Measurements from ENCODE around the gene KNDC1.
"Not testable (repeated sequence)": the region's sequence is repeated elsewhere in the genome, so short reads cannot be mapped to it uniquely, and the experiment has no call there.

The KNDC1 gene

DNA sequence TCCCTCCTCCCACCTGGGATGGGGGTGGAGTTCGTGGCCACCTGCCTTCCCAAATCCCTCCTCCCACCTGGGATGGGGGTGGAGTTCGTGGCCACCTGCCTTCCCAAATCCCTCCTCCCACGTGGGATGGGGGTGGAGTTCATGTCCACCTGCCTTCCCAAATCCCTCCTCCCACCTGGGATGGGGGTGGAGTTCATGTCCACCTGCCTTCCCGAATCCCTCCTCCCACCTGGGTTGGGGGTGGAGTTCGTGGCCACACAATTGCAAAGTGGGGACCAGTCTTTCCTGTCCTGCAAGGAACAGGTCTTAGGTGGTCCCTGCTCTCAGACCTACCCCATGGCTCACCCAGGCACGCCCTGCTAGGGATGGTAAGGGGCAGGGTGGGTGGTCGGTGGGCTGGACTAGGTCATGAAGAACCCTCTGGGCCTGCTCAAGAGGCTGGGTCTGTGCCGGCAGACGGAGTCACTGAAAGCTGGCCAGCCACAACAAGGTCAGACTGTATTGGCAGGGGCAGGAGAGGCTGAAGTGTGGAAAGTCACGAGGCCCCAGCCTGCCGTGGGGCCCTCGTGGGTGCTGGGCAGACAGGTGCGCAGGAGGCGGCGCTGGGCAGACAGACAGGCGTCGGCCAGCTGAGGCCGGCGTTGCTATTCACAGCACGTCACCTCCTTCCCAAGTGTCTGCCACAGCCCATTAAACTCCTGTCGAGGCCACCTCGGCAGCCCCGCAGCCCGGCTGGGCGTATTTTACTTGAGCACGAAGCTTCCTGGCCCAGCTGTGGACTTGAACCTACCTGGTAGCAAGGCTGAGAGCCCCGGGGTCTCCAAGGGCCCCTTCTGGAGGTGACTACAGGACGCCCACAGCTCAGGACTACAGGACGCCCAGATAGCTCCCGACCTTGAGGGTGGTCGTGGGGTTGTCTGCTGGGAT is 4.1 kb downstream of the KNDC1 start:
- DNase-seq: no peak

DNA sequence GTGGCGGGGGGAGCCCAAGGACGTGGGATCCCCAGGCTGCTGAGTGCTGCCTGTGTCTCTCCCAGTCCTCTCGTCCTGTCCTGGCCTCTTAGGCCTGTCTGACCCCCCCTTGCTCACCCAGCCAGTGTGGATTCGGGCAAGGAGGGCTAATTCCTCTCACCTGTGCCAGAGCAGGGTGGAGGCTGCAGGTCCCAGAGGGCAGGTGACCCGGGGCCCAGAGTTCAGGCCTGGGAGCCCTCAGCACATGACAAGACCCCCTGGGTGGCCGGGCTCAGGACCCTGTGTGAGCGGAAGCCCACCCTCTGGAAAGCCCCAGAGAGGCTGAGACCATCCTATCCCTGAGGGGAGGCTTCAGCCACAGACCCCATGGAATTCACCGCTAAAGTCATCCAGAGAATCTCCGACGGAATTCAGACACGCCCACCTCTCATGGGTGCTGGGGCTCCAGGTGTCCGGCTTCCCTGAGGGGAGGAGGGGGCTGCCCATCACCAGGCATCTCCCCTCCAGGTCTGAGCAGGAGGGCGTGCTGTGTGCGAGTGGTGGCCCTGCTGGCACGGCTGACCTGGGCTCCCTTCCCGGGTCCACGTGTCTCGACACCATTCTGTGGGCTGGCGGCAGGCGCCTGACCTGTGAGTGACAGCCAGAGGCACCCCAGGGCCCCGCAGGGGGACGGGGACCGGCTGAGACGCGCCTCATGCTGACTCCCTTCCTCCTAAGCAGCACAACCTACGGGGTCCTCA is 5.0 kb downstream of the KNDC1 start:
- no peak for DNase-seq

DNA sequence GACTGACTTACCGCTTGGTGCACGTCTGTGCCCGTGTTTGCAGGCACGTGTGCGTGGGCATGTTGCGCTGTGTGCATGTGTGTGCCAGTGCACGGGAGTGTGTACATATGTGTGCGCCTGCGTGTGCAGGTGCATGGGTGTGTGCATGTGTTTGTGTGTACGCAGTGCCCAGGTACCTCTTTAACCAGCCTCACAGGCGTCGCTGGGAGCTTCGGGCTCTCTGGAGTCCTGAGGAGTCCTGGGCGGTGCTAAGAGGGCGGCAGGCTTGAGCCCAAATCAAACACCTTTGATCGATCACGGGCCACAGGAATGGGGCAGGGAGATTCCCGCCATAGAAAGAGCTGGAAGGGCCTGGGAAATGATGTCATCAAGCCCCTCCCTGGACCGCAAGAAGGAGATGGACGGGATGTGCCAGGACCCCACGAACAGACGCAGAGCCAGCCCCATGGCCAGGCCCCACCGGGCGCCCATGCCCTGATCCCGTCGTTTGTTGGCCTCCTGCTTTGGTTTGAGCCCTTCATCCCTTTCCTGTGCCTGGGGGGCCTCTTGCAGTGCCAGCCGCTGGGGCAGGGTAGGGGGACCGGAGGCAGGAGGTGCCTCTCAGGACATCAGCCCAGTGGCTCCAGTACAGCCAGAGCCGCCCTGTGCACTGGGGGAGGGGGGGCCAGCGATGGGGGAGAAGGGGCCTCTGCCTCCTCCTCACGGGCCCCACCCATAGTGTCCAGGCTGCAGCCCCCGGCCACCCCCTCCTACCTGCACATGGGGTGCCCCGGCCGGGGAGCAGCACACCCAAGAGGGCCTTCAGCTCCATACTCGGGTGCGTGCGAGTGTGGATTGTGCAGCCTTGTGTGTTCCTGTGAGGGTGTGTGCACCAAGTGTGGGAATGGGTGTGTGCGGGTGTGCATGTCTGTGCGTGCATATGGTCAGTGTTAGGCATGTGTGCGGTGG is 5.8 kb downstream of the KNDC1 start:
- DNase-seq: no peak

DNA sequence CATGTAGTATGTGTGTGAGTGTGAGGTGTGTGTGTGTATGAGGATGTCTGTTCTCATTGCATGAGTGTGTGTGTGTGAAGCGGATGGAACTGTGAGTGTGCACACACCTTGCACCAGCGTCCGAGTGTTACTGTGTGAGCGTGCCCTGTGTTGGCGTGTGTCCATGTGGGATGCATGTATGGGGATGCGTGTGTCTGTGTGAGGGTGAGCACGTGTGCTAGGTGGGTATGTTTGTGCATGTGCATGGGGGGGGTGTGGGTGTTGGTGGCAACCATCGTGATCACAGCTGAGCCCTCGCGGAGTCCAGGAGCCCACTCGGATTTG is 6.4 kb downstream of the KNDC1 start:
- DNase-seq: no peak

DNA sequence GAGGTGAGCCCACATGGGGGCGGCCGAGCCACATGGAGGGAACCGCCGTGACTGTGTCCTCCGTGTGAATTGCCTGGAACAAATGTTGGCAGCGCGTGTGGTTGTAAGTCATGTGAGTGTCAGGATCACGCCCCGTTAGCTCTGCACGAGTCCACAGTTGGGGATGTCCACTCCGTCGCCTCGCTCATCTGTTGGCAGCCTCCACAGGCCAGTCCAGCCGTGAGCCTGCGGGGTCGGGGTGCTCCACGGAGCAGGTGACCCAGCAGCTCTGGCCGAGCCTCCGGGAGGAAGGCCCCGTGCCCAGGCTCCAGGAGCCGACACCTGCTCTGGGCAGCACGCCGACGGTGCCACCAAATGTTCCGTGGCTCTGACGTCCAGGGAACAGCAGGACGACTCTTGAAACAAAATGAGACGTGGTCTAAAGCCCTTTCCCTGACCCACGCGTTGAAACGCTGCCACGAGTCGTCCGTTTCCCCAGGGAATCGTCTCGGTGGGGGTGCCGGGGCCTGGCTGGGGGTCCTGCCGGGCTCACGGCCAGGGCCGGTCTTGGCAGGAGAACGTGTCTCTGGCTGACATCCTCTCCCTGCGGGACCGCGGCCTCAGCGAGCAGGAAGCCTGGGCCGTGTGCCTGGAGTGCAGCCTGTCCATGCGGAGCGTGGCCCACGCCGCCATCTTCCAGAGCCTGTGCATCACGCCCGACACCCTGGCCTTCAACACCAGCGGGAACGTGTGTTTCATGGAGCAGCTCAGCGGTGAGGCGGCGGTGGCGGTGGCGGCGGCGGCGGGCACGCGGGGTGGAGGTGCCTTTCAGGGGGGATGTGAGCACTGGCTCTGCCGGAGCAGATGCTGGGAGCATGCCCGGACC is 7.0 kb downstream of the KNDC1 start:
- DNase-seq: peak in 1 of 4 experiments; percentile 11

DNA sequence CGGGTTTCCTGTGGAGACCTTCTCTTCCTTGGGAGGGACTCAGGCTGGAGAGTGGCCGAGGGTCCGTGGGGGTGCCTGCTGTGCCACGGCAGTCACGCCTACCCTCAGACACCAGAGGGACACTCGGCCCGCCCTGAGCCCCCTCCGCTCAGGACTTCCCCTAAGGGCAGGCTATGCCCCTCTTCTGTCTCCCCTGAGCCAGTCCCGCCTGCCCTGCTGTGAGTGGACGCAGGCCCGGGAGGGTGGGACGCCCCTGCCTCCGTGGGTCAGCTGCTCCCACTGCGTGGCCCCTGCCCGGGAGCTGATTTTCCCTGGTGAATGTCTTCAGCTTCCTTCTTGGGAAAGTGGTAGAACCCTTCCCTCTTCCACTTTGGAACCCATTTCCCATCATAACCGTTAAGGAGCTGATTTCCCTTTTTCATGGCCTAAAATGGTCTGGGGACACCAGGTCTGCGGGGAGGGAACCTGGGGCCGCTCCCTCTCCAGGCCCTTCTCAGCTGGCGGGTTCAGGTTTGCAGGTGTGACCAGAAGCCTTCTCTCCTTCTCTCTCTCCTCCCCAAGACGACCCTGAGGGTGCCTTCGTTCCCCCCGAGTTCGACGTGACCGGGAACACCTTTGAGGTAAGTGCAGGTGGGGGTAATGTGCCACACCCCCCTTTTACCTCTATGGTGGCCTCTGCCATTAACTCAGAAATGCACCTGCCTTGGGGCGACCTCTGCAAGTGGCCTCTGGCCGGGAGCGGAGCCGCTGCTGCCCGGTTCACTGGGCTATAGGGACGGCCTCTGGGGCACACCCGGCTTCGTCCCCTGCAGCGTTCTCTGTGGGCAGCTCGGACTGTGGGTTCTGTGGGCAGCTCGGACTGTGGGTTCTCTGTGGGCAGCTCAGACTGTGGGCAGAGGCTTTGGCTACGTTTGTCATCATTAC is 7.9 kb downstream of the KNDC1 start:
- DNase-seq: no peak

DNA sequence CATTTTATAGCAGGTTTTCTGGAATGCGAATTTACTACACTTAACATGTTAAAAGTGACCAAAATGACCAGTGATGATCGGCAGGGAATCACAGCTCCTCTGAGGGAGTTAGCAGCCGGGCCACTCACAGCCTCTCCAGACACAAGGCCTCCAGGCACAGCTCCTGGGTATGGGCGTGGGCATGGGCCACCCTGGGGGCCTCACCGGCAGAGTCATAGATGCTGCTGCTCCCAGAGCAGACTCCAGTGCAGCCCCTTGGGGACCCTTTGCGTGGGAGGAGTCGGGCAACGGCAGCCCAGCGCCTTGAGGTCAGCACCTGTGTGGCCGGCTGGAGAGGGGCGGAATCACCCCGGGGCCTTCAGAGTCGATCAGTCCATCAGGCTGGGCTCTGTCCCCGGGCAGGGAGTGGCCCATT is 8.6 kb downstream of the KNDC1 start:
- no peak for DNase-seq

DNA sequence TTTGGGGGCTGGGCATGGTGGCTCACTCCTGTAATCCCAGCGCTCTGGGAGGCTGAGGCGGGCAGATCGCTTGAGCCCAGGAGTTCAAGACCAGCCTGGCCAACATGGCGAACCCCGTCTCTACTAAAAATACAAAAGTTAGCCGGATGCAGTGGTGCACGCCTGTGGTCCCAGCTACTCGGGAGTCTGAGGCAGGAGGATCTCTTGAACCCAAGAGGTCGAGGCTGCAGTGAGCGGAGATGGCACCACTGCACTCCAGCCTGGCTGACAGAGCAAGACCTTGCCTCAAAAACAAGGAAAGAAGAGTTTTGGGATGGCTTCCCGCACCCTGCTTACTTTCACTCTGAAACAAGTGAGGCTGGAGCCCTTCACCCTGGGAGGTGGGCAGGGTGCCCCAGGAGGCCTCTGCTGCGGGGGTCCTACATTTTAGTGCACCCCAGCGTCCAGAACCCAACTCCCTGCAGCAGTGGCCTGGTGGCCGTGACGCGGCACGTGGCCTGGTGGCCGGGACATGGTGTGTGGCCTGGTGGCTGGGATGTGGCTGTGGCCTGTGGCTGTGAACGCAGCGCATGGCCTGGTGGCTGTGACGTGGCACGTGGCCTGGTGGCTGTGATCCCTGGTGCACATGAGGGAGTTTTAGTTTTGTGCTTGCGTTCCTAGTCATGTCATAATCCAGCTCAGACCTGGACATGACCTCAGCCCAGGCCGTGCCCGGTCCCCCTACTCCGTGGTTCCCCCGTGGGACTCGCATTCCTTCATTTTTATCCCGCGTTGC is 9.3 kb downstream of the KNDC1 start:
- DNase-seq: no peak

DNA sequence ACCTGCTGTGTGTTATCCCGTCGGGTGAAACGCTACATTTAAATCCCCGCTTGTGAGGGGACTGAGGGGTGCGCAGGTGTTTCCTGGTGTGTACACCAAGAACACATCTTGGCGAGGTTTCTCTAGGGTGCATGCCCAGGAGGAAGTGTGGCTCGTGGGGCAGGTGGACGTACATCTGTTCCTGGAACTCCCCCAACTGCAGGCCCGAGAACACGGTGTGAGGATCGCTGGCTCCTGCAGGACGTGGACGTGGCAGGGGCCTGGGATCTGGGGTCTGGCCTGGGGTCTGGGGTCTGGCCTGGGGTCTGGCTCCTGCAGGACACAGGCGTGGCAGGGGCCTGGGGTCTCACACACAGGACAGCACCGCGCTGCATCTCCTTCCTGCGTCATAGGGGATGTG is 10.1 kb downstream of the KNDC1 start:
- no peak for DNase-seq

DNA sequence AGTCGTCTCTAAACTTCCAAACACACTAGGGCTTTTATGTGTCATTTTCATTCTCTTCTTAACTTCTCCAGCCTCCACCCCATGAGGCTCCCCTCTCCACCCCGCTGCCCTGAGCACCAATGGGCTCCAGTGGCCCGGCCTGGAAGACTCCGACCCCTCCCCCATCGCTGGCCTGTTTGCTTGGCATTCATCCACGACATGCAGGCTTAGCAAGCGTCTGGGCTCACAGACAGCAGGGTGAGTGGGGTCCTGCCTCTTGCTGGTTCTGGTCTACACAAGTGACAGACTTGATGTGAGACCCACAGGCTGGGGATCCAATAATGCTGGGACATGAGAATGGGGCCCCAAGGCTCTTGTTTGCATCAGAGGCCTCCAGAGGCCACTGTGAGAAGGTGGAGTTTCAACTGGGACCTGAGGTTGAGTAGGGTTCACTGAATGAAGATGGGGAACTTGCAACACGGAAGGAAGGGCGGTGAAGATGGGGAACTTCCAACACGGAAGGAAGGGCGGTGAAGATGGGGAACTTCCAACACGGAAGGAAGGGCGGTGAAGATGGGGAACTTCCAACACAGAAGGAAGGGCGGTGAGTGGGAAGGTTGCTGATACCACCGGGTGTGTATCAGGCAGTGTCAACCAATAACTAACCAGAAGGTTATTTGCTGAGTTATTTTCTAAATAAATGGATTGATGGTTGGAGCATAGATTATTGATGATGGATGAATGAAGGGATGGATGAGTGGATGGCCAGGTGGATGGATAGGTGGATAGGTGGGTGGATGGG is 14.0 kb downstream of the KNDC1 start:
- DNase-seq: no peak

DNA sequence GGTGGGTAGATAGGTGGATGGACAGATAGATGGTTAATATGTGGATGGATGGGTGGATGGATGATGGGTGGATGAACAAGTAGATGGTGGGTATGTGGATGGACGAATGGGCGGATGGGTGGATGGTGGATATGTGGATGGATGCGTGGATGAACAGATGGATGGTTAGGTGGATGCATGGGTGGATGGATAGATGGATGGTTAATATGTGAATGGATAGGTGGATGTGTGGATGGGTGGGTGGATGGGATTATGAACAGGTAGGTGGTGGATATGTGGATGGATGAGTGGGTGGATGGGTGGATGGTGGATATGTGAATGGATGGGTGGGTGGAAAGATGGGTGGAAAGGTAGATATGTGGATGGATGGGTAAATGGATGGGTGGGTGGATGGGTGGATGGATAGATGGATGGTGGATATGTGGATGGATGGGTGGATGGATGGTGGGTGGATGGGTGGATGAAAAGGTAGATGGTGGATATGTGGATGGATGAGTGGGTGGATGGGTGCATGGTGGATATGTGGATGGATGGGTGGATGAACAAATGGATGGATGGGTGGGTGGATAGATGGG is 14.8 kb downstream of the KNDC1 start:
- no peak for DNase-seq

DNA sequence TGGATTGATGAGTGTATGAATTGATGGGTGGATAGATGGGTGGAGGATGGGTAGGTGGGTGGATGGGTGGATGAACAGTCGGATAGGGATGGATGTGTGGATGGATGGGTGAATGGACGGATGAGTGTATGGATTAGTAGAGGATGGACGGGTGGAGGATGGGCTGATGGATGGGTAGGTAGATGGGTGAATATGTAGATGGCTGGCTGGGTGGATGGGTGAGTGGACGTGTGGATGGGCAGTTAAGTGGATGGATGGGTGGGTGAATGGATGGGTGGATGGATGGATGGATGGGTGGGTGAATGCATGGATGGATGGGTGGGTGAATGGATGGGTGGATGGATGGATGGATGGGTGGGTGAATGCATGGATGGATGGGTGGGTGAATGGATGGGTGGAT is 15.6 kb downstream of the KNDC1 start:
- DNase-seq: not testable (repeated sequence)

DNA sequence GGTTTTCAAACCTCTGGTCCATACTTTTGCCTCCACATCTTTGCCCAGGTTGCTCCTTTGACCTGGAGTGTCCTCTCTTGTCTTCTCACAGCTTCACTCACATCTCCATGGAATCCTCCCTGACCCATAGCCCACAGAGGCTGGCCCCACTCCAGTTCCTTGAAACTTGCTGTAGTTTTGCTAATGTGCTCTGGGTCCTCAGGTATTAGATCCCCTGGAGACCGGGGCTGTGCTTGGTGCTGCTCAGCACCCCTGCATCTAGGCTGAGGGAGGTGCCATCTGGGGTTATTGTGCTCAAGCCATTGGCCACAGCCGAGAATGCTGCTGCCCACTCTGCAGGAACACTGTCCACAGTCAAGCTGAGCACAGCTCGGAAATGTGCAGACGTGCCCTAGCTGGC is 16.5 kb downstream of the KNDC1 start:
- no peak for DNase-seq

DNA sequence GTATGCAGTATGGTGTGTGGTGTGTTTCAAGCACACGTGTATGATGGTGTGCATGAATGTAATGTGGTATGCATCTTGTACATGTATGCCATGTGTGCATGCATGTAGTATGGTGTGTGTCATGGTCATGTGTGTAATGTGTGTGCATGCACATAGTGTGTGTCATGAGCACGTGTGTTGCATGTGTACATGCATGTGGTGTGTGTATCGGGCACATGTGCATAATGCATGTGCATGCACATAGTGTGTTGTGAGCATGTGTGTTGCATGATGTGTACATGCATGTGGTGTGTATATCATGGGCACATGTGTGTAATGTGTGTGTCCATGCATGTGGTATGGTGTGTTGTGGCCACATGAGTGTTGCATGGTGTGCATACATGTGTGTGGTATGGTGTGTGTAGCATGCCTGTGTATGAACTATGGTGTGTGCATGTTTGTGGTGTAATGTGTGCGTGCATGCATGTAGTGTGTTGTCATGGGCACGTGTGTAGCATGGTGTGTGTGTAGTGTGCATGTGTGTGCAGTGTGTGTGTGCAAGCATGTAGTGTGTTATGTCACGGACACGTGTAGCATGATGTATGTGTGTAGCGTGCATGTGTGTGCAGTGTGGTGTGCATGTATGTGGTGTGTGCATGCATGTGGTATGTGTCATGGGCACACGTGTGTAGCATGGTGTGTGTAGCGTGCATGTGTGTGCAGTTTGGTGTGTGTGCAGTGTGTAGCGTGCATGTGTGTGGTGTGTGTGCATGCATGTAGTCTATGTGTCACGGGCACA is 17.6 kb downstream of the KNDC1 start:
- DNase-seq: no peak

DNA sequence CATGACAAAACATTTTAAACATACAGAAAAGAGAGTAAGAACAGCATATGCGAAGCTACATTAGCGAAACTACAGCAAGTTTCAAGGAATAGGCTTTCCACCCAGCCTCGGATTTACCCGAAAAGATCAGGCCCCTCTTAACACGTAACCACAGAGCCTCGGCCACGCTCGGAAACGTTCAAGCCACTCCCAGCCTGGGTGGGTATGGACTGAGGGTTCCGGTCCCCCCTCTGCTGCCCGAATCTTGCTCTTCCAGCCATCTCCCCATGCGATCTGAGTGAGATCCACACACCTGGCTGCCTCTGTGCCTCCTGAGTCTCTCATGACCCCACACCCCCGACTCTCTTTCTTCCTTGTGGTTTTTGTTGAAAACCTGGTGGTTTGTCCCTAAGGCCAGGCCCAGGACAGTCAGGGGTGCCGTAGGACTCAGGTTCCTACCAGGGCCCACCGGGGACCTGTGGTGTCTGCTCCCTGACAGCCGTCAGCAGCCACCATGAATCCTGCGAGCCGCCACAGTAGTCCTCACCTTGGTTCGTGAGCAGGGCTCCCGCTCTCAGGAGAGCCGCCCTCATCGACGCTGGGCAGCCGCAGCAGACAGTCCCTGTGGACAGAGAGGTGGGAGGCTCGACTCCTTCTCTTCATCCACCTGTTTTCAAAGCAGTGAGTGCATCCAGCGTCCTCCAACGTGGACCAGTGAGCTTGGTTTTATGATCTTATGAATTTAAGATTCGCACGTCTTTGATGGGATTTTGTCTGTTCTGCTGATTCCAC is 18.5 kb downstream of the KNDC1 start:
- no peak for DNase-seq

DNA sequence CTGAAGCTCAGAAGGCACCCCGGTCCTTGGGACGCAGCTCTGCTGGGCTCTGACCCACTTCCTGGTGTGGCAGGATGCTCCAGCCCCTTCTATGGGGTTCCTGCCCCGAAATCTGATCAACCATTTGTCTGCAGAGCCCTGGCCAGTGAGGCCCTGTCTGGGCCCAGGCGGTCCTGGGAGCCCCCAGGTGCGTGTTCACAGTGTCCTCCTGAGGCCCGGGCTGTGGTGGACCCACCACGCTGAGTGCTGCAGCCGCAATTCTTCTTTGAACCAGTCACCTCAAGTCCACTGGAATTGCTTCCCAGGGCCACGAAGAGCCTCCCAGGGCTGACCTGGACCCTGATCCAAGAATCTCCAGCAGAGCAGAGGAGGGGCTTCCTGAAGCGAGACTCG is 19.1 kb downstream of the KNDC1 start:
- DNase-seq: no peak

DNA sequence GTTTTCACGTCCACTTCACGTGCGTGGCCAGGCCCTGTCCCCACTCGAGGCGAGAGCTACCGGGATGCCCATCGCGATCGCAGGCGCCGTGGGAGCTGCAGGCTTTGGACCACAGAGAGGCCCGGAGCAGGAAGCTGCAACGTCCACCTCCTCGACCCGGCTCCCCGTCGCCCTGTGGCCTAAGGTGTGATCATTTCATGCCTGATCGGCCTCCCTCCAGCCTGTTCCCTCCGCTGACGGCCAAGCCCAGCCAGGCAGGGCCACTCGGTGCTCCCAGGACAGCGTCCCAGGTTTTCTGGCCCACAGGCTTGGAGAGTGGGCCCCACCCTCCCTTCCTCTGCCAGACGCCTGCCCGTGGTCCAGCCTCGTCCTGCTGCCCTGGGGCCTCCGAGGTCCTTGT is 19.6 kb downstream of the KNDC1 start:
- DNase-seq: no peak
